Naive thymus-derived CD8-positive, alpha-beta T cell (primary cell): Measurements from ENCODE around the gene ATG16L2. TPM values are rescaled to one million over a fixed set of nuclear protein-coding genes. Genes with fewer than 3 reads are reported as not detected.
"Not testable (repeated sequence)": the region's sequence is repeated elsewhere in the genome, so short reads cannot be mapped to it uniquely, and the experiment has no call there.

ENCODE experiments used
- ATAC-seq, 2 donors: fragments of 150-1000 bp; cut with Tn5 transposase in 1 of 2; sonication (Bioruptor Pico), chemical (Tn5 transposase) in 1 of 2; 1 replicate in 1 of 2; 2 replicates in 1 of 2; pipeline ENCODE4 v1.10.0; 2021; ENCODE audit warnings: mild to moderate bottlenecking in 2 of 2, moderate library complexity in 2 of 2
- POLR2A ChIA-PET: fragments of 350-600 bp; sonication (Branson Sonifier 250); formaldehyde crosslinking; loops from one replicate; lab custom pipeline; 2021; ENCODE audit warnings: antibody characterized with exemption; lab: Charles Lee
- DNase-seq, 10 donors: peaks; one replicate each; pipeline versions ENCODE4 v3.0.0 to v3.0.0-alpha.2; 2020 to 2022
- H3K27ac Mint-ChIP-seq, 10 donors: one replicate each; pipeline ENCODE4 v1.8.0; 2020 to 2022; ENCODE audit warnings: mild to moderate bottlenecking in 10 of 10, mixed read lengths in 10 of 10, moderate library complexity in 4 of 10, inconsistent platforms in 1 of 10
- H3K27me3 Mint-ChIP-seq, 5 donors: one replicate each; pipeline ENCODE4 v1.8.0; 2021 to 2022; ENCODE audit warnings: mixed read lengths in 5 of 5
- H3K36me3 Mint-ChIP-seq, 3 donors: one replicate each; pipeline ENCODE4 v1.8.0; 2020 to 2022; ENCODE audit warnings: mixed read lengths in 3 of 3, mild to moderate bottlenecking in 2 of 3, inconsistent platforms in 1 of 3
- H3K4me1 Mint-ChIP-seq, 4 donors: one replicate each; pipeline ENCODE4 v1.8.0; 2021 to 2022; ENCODE audit warnings: mixed read lengths in 4 of 4
- H3K4me3 Mint-ChIP-seq, 10 donors: one replicate each; pipeline ENCODE4 v1.8.0; 2020 to 2022; ENCODE audit warnings: mild to moderate bottlenecking in 10 of 10, mixed read lengths in 10 of 10, moderate library complexity in 6 of 10, inconsistent platforms in 1 of 10
- H3K9me3 Mint-ChIP-seq, 9 donors: one replicate each; pipeline ENCODE4 v1.8.0; 2020 to 2022; ENCODE audit warnings: mixed read lengths in 9 of 9, mild to moderate bottlenecking in 3 of 9, inconsistent platforms in 1 of 9, moderate library complexity in 1 of 9
- polyA plus RNA-seq, 3 donors: library from polyadenylated mRNA; unstranded; fragments of 300-500 nt; fragmentation: Illumina TruSeq; gene quantifications; one replicate each; pipeline ENCODE4 v1.2.3, GENCODE V29; 2021
- total RNA-seq, 8 experiments: library from RNA in 2 of 8; stranded (reverse) in 2 of 8; gene quantifications; one replicate each; pipeline ENCODE4 v1.2.3 and lab custom pipeline; 2021 to 2026

The ATG16L2 gene
- total and polyA plus RNA-seq, 5 experiments from 2014 or later: 9.9 to 157 (median 12.1) TPM

DNA sequence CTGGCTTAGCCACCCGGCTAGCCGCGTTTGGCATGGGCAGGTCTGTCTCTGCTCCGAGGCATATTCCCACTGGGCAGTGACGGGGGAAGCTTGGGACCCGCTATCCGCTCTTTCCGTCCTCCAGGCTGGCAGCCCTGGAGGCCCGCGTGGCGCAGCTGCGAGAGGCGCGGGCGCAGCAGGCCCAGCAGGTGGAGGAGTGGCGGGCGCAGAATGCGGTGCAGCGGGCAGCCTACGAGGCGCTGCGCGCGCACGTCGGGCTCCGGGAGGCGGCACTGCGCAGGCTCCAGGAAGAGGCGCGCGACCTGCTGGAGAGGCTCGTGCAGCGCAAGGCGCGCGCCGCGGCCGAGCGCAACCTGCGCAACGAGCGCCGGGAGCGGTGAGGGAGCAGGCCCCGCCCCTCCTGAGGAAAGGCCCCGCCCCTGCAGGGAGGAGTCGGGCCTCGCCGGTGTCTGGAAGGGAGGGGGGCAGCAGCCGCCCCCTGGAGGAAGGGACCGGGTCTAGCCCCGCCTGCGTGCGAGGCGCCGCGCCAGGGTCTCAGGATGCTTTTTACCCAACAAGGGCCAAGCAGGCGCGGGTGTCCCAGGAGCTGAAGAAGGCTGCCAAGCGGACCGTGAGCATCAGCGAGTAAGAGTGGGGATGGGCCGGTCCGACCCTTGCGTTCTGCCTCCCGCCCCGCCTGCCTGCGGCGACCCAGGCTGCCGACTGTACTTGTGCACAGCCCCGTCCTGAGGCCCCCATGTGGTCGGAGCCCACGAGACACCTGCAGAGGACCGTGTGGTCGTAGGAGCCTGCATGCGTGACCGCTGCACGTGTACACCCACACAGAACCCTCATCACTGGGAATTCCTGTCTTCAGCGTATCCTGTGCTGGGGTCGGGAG lies 7.9 kb downstream of the ATG16L2 start:
- H3K9me3 Mint-ChIP-seq: no peaks in the 10 kb centered on the region
- peaks cover 0 to 43% (median 14%) of the 10 kb centered on the region in 3 donors for H3K36me3 Mint-ChIP-seq
- DNase-seq (peak; percentile 64 to 92 (median 78)), ATAC-seq (peak; percentile 81 to 85)
- no peaks in the 10 kb centered on the region for H3K27me3 Mint-ChIP-seq
- POLR2A ChIA-PET: interaction anchor here (1.0 to 1.3 kb wide), 4 partner anchors 30 to 321 kb away, joined by 3 to 5 read pairs (median 4); partner anchors contain the start of gene FCHSD2
- peaks cover 14 to 39% (median 27%) of the 10 kb centered on the region in 4 donors for H3K4me1 Mint-ChIP-seq
- peak overlapping the region in 6 of 10 donors; percentile 21 to 58 (median 37) for H3K4me3 Mint-ChIP-seq
- H3K27ac Mint-ChIP-seq: peak overlapping the region in 6 of 10 donors; percentile 28 to 95 (median 64)

DNA sequence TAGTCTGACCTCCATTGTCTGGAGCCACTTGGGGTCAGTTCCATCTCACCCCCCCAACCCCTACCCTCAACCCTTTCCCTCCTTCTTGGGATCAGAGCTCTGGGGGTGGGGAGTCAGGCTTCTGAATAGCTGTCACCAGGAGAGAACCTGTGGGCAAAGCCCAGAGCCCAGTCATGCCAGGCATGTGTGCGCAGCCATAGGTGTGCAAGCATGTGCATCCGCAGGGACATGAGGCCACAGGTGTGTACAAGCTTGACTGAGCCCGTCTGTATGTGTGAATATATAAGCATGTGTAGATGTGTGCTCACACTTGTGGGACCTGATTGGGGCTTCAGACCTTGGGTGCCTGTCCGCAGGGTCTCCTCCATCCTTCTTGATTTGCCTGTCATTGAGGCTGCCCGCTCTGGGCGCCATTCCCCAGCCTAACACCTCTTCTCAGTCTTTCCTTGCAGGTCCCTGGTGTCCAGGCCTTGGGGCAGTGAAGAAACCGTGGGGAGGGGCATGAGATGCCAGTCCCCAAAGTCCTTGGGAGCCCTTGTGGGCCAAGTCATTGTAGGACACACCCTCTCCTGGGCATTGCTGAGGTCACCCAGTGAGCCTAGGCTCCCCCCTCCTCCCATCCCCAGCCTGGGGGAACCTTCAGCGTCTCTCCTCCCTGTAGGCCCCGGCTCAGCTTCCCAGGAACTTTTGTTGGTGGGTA lies 9.0 kb downstream of the ATG16L2 start:
- no peak for ATAC-seq

DNA sequence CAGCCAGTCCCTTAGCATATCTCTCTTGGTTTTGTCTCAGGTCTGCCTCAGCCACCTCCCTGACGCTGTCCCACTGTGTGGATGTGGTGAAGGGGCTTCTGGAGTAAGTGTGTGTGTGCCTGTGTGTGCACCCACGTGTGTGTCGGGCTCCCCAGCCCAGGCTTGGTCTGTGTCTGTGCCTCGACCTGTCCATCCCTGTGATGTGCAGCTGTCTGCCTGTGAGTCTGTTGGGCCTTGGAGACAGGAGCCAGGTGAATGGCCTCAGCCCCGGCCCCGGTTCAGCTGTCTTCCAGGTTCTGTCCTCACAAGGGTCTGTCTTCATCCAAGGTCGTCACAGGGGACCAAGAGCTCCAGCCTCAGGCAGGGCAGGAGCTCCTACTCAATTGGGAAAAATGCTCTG lies 9.8 kb downstream of the ATG16L2 start:
- H3K4me3 Mint-ChIP-seq: no peak overlapping the region
- H3K9me3 Mint-ChIP-seq: no peaks in the 10 kb centered on the region
- H3K27me3 Mint-ChIP-seq: no peaks in the 10 kb centered on the region
- H3K36me3 Mint-ChIP-seq: peaks cover 0 to 26% (median 2%) of the 10 kb centered on the region in 3 donors
- H3K4me1 Mint-ChIP-seq: peaks cover 7 to 38% (median 18%) of the 10 kb centered on the region in 4 donors
- POLR2A ChIA-PET: interaction anchor here (1.0 to 1.6 kb wide), 2 partner anchors 9 kb away, joined by 3 to 4 read pairs; partner anchors contain the start of gene ATG16L2
- DNase-seq (no peak), ATAC-seq (no peak)
- peak overlapping the region in 8 of 10 donors; percentile 28 to 86 (median 64) for H3K27ac Mint-ChIP-seq

More for the DNA sequence above, 9.0 kb downstream of the ATG16L2 start:
- Mint-ChIP-seq H3K36me3 (peaks cover 0 to 34% (median 8%) of the 10 kb centered on the region in 3 donors), H3K27me3 (no peaks in the 10 kb centered on the region), H3K4me1 (peaks cover 8 to 35% (median 19%) of the 10 kb centered on the region in 4 donors), H3K4me3 (peak overlapping the region in 3 of 10 donors; percentile 24 to 46 (median 24)), H3K9me3 (no peaks in the 10 kb centered on the region), H3K27ac (peak overlapping the region in 7 of 10 donors; percentile 34 to 95 (median 78))
- POLR2A ChIA-PET: interaction anchor here (0.6 to 1.3 kb wide), 4 partner anchors 8 to 98 kb away, joined by 3 to 5 read pairs (median 3); no protein-coding TSS in a partner anchor
- DNase-seq: no peak

DNA sequence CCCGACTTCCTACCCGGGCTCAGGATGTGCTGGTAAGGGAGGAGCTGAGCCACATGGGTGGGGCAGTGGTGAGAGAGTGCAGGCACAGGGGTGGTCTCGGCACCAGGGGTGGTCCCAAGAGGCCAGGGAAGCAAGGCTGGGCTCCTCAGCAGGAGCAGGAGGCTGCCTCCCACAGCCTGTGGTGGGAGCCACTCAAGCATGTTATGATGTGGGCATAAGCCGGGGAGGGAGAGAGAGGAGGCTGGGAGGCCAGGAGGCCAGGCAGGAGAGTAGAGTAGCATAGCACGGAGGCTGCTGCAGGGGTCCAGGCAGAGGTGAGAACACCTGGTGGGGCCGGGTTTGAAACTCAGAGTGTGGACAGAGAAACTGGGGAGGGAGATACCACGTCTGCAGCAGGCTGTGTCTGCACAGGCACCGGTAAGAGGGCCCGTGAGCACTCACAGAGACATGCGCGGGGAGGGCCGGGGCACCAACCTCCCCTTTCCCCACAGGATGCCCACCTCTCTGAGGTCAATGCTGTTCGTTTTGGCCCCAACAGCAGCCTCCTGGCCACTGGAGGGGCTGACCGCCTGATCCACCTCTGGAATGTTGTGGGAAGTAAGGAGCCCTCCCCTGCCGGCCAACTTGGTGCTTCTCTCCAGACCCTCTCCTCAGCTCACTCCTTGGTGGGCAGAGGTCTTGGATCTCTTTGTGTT lies 10.7 kb downstream of the ATG16L2 start:
- Mint-ChIP-seq H3K27me3 (no peaks in the 10 kb centered on the region), H3K4me1 (peaks cover 6 to 33% (median 16%) of the 10 kb centered on the region in 4 donors), H3K27ac (peak overlapping the region in 9 of 10 donors; percentile 21 to 86 (median 69)), H3K36me3 (peaks cover 0 to 25% (median 0%) of the 10 kb centered on the region in 3 donors), H3K4me3 (no peak overlapping the region), H3K9me3 (no peaks in the 10 kb centered on the region)
- DNase-seq: no peak
- POLR2A ChIA-PET: interaction anchor here (1.6 kb wide), 1 partner anchor 10 kb away, joined by 4 read pairs; the partner anchor contains the start of gene ATG16L2
- ATAC-seq: no peak

DNA sequence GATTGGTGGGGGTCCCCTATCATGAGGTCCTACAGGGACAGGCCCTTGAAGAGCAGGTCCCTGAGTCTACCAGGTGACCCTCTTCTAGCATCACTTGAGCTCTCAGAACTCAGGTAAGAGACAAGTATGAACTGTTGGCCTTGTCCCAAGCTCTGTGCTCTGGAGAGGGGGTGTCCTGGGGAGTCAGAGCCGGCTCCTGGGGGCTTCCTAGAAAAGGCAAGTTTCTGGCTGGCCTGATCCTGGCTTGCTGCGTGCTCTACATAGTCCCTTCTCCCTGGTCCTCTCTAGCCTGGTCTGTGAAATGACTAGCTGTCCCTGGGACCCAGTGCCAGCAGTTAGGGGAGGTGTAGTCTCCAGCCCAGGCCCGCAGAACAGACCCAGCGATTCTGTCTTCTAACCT lies 11.4 kb downstream of the ATG16L2 start:
- Mint-ChIP-seq H3K36me3 (peaks cover 0 to 24% (median 0%) of the 10 kb centered on the region in 3 donors), H3K27ac (peak overlapping the region in 7 of 10 donors; percentile 21 to 86 (median 56)), H3K4me3 (no peak overlapping the region), H3K9me3 (no peaks in the 10 kb centered on the region), H3K27me3 (no peaks in the 10 kb centered on the region), H3K4me1 (peaks cover 8 to 27% (median 13%) of the 10 kb centered on the region in 4 donors)
- ATAC-seq (no peak), DNase-seq (no peak)
- POLR2A ChIA-PET: interaction anchor here (1.6 kb wide), 1 partner anchor 11 kb away, joined by 4 read pairs; the partner anchor contains the start of gene ATG16L2

DNA sequence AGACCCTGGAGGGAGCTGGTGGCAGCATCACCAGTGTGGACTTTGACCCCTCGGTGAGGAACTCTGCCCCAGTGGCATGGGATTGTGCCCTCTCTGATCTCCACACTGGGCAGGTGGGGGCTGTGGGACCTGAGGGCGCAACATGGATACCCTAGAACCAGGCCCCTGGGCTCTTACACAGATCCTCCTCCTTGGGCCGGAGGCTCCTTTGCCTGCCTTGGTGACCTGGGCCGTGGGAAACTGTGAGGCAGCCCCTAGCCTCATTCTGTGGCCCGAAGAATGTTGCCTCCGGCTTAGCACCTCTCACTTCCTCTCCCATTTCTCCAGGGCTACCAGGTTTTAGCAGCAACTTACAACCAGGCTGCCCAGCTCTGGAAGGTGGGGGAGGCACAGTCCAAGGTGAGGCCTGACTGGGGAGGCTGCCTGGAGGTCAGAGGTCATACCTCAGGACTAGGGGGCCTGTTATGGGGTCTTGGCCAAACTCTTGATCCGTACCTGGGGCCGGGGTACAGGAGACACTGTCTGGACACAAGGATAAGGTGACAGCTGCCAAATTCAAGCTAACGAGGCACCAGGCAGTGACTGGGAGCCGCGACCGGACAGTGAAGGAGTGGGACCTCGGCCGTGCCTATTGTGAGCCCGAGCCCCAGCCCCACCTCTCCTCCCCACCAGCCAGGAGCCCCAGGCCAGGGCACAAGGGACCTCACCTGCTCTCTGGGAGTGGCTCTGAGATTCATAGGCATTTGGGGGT lies 12.2 kb downstream of the ATG16L2 start:
- no peaks in the 10 kb centered on the region for H3K27me3 Mint-ChIP-seq
- H3K36me3 Mint-ChIP-seq: peaks cover 0 to 18% (median 0%) of the 10 kb centered on the region in 3 donors
- no peak for DNase-seq
- no peak overlapping the region for H3K4me3 Mint-ChIP-seq
- ATAC-seq: no peak
- POLR2A ChIA-PET: no interaction called here
- no peaks in the 10 kb centered on the region for H3K9me3 Mint-ChIP-seq
- H3K4me1 Mint-ChIP-seq: peaks cover 7 to 23% (median 11%) of the 10 kb centered on the region in 4 donors
- H3K27ac Mint-ChIP-seq: peak overlapping the region in 6 of 10 donors; percentile 36 to 86 (median 78)

DNA sequence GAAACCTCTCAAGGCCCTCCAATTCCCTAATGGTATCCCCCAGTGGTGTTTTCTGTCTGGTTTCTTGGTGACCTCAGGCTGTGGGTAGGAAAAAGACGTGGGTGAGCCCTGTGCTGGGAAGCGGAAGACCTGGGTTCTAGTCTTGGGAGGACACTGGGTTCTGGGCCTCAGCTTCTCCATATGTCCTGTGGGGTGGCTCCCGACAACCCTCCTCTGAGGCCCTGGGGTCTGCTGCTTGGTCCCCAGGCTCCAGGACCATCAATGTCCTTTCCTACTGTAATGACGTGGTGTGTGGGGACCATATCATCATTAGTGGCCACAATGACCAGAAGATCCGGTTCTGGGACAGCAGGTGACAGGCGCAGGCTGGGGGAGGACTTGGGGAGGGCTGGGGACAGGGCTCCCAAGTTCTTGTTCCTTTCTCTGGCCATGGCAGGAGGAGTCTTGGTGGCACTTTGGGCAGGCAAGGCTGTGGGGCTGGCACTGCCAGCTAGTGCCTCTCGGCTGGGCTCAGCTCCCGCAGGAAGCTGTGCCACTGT lies 12.8 kb downstream of the ATG16L2 start:
- no peak overlapping the region for H3K4me3 Mint-ChIP-seq
- no peaks in the 10 kb centered on the region for H3K9me3 Mint-ChIP-seq
- POLR2A ChIA-PET: no interaction called here
- H3K27ac Mint-ChIP-seq: peak overlapping the region in 6 of 10 donors; percentile 25 to 87 (median 76)
- H3K27me3 Mint-ChIP-seq: no peaks in the 10 kb centered on the region
- DNase-seq (peak in 1 of 10 donors; percentile 56), ATAC-seq (no peak)
- peaks cover 11 to 27% (median 16%) of the 10 kb centered on the region in 4 donors for H3K4me1 Mint-ChIP-seq
- H3K36me3 Mint-ChIP-seq: peaks cover 0 to 18% (median 0%) of the 10 kb centered on the region in 3 donors

DNA sequence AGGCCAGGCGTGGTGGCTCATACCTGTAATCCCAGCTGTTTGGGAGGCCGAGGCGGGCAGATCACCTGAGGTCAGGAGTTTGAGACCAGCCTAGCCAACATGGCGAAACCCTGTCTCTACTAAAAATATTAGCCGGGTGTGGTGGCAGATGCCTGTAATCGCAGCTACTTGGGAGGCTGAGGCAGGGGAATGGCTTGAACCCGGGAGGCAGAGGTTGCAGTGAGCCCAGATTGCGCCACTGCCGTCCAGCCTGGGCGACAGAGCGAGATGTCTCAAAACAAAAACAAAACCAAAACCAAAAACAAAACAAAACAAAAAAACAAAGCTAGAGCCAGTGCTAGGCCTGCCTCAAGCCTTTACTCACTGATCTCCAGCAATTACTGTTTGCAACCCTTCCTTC lies 13.4 kb downstream of the ATG16L2 start:
- not testable (repeated sequence) for DNase-seq, H3K9me3 Mint-ChIP-seq, H3K27me3 Mint-ChIP-seq, ATAC-seq
- POLR2A ChIA-PET: interaction anchor here (0.7 to 1.4 kb wide), 2 partner anchors 12 to 18 kb away, joined by 3 read pairs; no protein-coding TSS in a partner anchor
- H3K4me1 Mint-ChIP-seq: peaks cover 12 to 25% (median 18%) of the 10 kb centered on the region in 4 donors
- H3K36me3 Mint-ChIP-seq: peaks cover 0 to 18% (median 0%) of the 10 kb centered on the region in 3 donors
- H3K4me3 Mint-ChIP-seq: peak overlapping the region in 1 of 10 donors; percentile 25
- peak overlapping the region in 7 of 10 donors; percentile 25 to 87 (median 74) for H3K27ac Mint-ChIP-seq

DNA sequence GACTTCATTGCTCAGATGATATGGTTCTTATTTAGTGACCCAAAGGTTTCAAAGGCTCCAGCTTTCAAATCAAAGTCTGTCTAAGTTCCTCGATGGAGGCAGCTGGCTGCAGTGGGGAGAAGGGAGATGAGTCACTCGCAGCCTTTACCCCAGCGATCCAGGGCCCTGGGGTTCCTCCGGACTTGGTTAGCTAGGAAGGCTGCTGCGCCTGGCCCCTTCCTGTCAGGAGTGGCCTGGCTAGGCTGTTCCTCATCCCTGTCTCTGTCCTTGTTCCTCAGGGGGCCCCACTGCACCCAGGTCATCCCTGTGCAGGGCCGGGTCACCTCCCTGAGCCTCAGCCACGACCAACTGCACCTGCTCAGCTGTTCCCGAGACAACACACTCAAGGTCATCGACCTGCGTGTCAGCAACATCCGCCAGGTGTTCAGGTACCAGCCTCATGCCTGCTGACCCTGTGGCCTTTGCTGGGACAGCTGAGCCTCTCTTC lies 13.9 kb downstream of the ATG16L2 start:
- no peak for DNase-seq

DNA sequence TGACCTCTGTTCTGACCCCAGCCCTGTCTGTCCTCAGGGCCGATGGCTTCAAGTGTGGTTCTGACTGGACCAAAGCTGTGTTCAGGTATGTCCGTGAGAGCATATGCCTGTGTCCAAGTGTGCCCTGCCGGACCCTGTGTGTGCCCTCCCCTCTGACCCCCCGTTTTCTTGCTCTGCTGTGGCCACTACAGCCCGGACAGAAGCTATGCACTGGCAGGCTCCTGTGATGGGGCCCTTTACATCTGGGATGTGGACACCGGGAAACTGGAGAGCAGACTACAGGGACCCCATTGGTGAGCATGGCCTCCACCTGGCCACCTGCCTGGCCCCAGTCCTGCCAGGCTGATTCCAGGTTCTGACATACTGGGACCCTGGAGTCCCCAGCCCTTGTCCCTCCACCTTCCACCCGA lies 14.5 kb downstream of the ATG16L2 start:
- H3K27me3 Mint-ChIP-seq: no peaks in the 10 kb centered on the region
- DNase-seq: peak in 1 of 10 donors; percentile 59
- ATAC-seq: no peak
- no peak overlapping the region for H3K4me3 Mint-ChIP-seq
- H3K36me3 Mint-ChIP-seq: peaks cover 0 to 13% (median 0%) of the 10 kb centered on the region in 3 donors
- POLR2A ChIA-PET: interaction anchor here (1.4 to 1.5 kb wide), 2 partner anchors 17 to 314 kb away, joined by 3 to 4 read pairs; partner anchors contain the start of gene FCHSD2
- peak overlapping the region in 6 of 10 donors; percentile 33 to 87 (median 64) for H3K27ac Mint-ChIP-seq
- H3K9me3 Mint-ChIP-seq: no peaks in the 10 kb centered on the region
- H3K4me1 Mint-ChIP-seq: peaks cover 10 to 25% (median 16%) of the 10 kb centered on the region in 4 donors

More for the DNA sequence above, 13.9 kb downstream of the ATG16L2 start:
- Mint-ChIP-seq H3K9me3 (no peaks in the 10 kb centered on the region), H3K4me1 (peaks cover 11 to 28% (median 18%) of the 10 kb centered on the region in 4 donors), H3K4me3 (peak overlapping the region in 1 of 10 donors; percentile 25), H3K36me3 (peaks cover 0 to 18% (median 0%) of the 10 kb centered on the region in 3 donors), H3K27ac (peak overlapping the region in 6 of 10 donors; percentile 53 to 87 (median 74)), H3K27me3 (no peaks in the 10 kb centered on the region)
- ATAC-seq: no peak
- POLR2A ChIA-PET: interaction anchor here (0.7 to 1.4 kb wide), 2 partner anchors 11 to 17 kb away, joined by 3 read pairs; no protein-coding TSS in a partner anchor
